Lower leg skin (tissue), 4 donors: ENCODE data around the gene GSN. TPM values are rescaled to one million over a fixed set of nuclear protein-coding genes. Genes with fewer than 3 reads are reported as not detected.
A peak's percentile ranks its signal among the peaks of the same experiment; 100 is the strongest.

ENCODE experiments used
- DNase-seq, 2 donors: peaks; one replicate each; pipeline ENCODE4 v3.0.0-alpha.2; 2019; ENCODE audit warnings: low spot score in 2 of 2
- H3K4me3 ChIP-seq: fragments of 200-600 bp; sonication (generic); 2 replicates; pipeline ENCODE4 v1.5.1; 2017; ENCODE audit warnings: mild to moderate bottlenecking, low read depth; ENCODE audit not compliant: poor library complexity, severe bottlenecking
- CTCF ChIP-seq, 3 donors: fragments of 450-650 bp; IDR thresholded peaks; one replicate each; pipeline ENCODE4 v1.5.1; 2016; ENCODE audit warnings: antibody characterized with exemption in 3 of 3, mild to moderate bottlenecking in 3 of 3, moderate library complexity in 2 of 3
- POLR2A ChIP-seq, 2 donors: fragments of 450-650 bp; IDR thresholded peaks; one replicate each; pipeline ENCODE4 v1.6.1; 2016 to 2017; ENCODE audit warnings: antibody characterized with exemption in 2 of 2, mild to moderate bottlenecking in 1 of 2, moderate library complexity in 1 of 2
- whole genome bisulfite sequencing, 2 donors: methylation state at CpG; one replicate each; pipeline ENCODE4 v1.1.5; 2018; 5-methylcytosine and 5-hydroxymethylcytosine counted together
- intact Hi-C: fragments of 100-400 bp; cut with DNase I; formaldehyde crosslinking; loops from one replicate; pipeline ENCODE4 v1.15.0; 2023; ENCODE audit warnings: low total_unique reads
- total RNA-seq, 4 donors: library from RNA; depleted of rRNA; stranded (reverse); fragments of >200 nt; gene quantifications; one replicate each; pipeline ENCODE4 v1.1.0, GENCODE V29; 2016

GSN gene
- total RNA-seq, 4 donors from 2014 or later: 835 to 2,031 (median 1,042) TPM

GRCh38 chr9:121281614-121282276 is 13.8 kb downstream of the GSN start:
- no peak overlapping the region for H3K4me3 ChIP-seq
- intact Hi-C loops: no loop called here
- DNase-seq: peak; percentile 88 to 95
- 2 to 22% methylated on average over 10 of the region's 10 CpGs for WGBS, 2 donors
- TF ChIP-seq POLR2A (IDR thresholded peaks at IDR 0.05) (no peak), CTCF (IDR thresholded peaks at IDR 0.05) (no peak)

- peak; percentile 85 to 95 for DNase-seq
- TF ChIP-seq CTCF (IDR thresholded peaks at IDR 0.05) (no peak), POLR2A (IDR thresholded peaks at IDR 0.05) (no peak)
- 25 to 28% methylated on average over 13 of the region's 13 CpGs for WGBS, 2 donors
- intact Hi-C loops: no loop called here
- H3K4me3 ChIP-seq: no peak overlapping the region
Observed at GRCh38 chr9:121282277-121283079, 14.5 kb downstream of the GSN start.

GRCh38 chr9:121283080-121283398 is 15.1 kb downstream of the GSN start:
- no peak for DNase-seq
- no peak overlapping the region for H3K4me3 ChIP-seq
- TF ChIP-seq CTCF (IDR thresholded peaks at IDR 0.05): no peak
- TF ChIP-seq POLR2A (IDR thresholded peaks at IDR 0.05): no peak
- intact Hi-C loops: no loop called here
- WGBS, 2 donors: 35 to 47% methylated on average over 2 of the region's 2 CpGs

GRCh38 chr9:121283856-121284732 is 16.1 kb downstream of the GSN start:
- 37 to 41% methylated on average over 11 of the region's 11 CpGs for WGBS, 2 donors
- peak in 1 of 2 donors; percentile 87 for DNase-seq
- TF ChIP-seq POLR2A (IDR thresholded peaks at IDR 0.05): no peak
- no peak for TF ChIP-seq CTCF (IDR thresholded peaks at IDR 0.05)
- H3K4me3 ChIP-seq: no peak overlapping the region
- intact Hi-C loops: no loop called here

GRCh38 chr9:121284733-121285451 is 16.9 kb downstream of the GSN start:
- intact Hi-C loops: no loop called here
- TF ChIP-seq POLR2A (IDR thresholded peaks at IDR 0.05) (no peak), CTCF (IDR thresholded peaks at IDR 0.05) (no peak)

More at GRCh38 chr9:121284733-121285451, 16.9 kb downstream of the GSN start:
- DNase-seq: peak; percentile 71 to 87
- WGBS, 2 donors: 74 to 87% methylated on average over 9 of the region's 9 CpGs
- no peak overlapping the region for H3K4me3 ChIP-seq
